GM18519 (cell line): Measurements from ENCODE around the gene UVRAG.
"Not testable (repeated sequence)": the region's sequence is repeated elsewhere in the genome, so short reads cannot be mapped to it uniquely, and the experiment has no call there.

Source experiments
- ATAC-seq: cut with Tn5 transposase; IDR thresholded peaks from one replicate; pipeline ENCODE4 v1.9.1; 2021; ENCODE audit warnings: mild to moderate bottlenecking, moderate library complexity; ENCODE audit not compliant: unreplicated experiment, low FRiP score

UVRAG gene

GRCh38 chr11:75834728-75835127, 19.7 kb downstream of the UVRAG start:
- ATAC-seq = no peak

- ATAC-seq = no peak
These were observed 21.4 kb downstream of the UVRAG start for GRCh38 chr11:75836417-75836816.

- no peak for ATAC-seq
These were observed 24.8 kb downstream of the UVRAG start for GRCh38 chr11:75839851-75840250.

- ATAC-seq = no peak
These were observed 25.5 kb downstream of the UVRAG start for GRCh38 chr11:75840522-75840921.

- no peak for ATAC-seq
These were observed 26.7 kb downstream of the UVRAG start for GRCh38 chr11:75841739-75842138.

GRCh38 chr11:75845324-75845723, 30.3 kb downstream of the UVRAG start:
- no peak for ATAC-seq

GRCh38 chr11:75849894-75850293, 34.9 kb downstream of the UVRAG start:
- no peak for ATAC-seq

- ATAC-seq = no peak
These were observed 35.8 kb downstream of the UVRAG start for GRCh38 chr11:75850787-75851186.

- no peak for ATAC-seq
These were observed 36.2 kb downstream of the UVRAG start for GRCh38 chr11:75851203-75851602.

GRCh38 chr11:75852406-75853017, 37.5 kb downstream of the UVRAG start:
- ATAC-seq = no peak

- not testable (repeated sequence) for ATAC-seq
These were observed 38.6 kb downstream of the UVRAG start for GRCh38 chr11:75853563-75853962.

GRCh38 chr11:75853971-75854370, 39.0 kb downstream of the UVRAG start:
- no peak for ATAC-seq

- ATAC-seq = no peak
These were observed 40.2 kb downstream of the UVRAG start for GRCh38 chr11:75855206-75855605.

- ATAC-seq = no peak
These were observed 41.9 kb downstream of the UVRAG start for GRCh38 chr11:75856912-75857311.

- ATAC-seq = no peak
These were observed 43.0 kb downstream of the UVRAG start for GRCh38 chr11:75858042-75858441.

- no peak for ATAC-seq
These were observed 43.6 kb downstream of the UVRAG start for GRCh38 chr11:75858613-75859012.

GRCh38 chr11:75859614-75860013, 44.6 kb downstream of the UVRAG start:
- ATAC-seq = no peak

GRCh38 chr11:75862437-75862836, 47.4 kb downstream of the UVRAG start:
- ATAC-seq = no peak

GRCh38 chr11:75867778-75868374, 52.9 kb downstream of the UVRAG start:
- ATAC-seq = no peak

- no peak for ATAC-seq
These were observed 54.0 kb downstream of the UVRAG start for GRCh38 chr11:75868990-75869389.

- no peak for ATAC-seq
These were observed 54.8 kb downstream of the UVRAG start for GRCh38 chr11:75869661-75870455.
